HG02870 (cell line): ENCODE measurements around the gene STAU1.
"Not testable (repeated sequence)": the region's sequence is repeated elsewhere in the genome, so short reads cannot be mapped to it uniquely, and the experiment has no call there.

Source experiments
- ATAC-seq: cut with Tn5 transposase; IDR thresholded peaks from one replicate; pipeline ENCODE4 v1.9.1; 2021; ENCODE audit warnings: mild to moderate bottlenecking, moderate library complexity; ENCODE audit not compliant: unreplicated experiment

STAU1 gene

GRCh38 chr20:49207076-49207475, 18.9 kb upstream of the STAU1 start:
- no peak for ATAC-seq

GRCh38 chr20:49203746-49204145, 15.6 kb upstream of the STAU1 start:
- no peak for ATAC-seq

- no peak for ATAC-seq
Observed at GRCh38 chr20:49203011-49203410, 14.9 kb upstream of the STAU1 start.

- no peak for ATAC-seq
Observed at GRCh38 chr20:49199729-49200293, 11.7 kb upstream of the STAU1 start.

- not testable (repeated sequence) for ATAC-seq
Observed at GRCh38 chr20:49192944-49193518, 4.9 kb upstream of the STAU1 start.

- no peak for ATAC-seq
Observed at GRCh38 chr20:49187330-49187850, 744 bp downstream of the STAU1 start.

GRCh38 chr20:49186535-49187329, 1.4 kb downstream of the STAU1 start:
- no peak for ATAC-seq

GRCh38 chr20:49185071-49185761, 2.9 kb downstream of the STAU1 start:
- no peak for ATAC-seq

GRCh38 chr20:49184691-49185070, 3.5 kb downstream of the STAU1 start:
- ATAC-seq = no peak

GRCh38 chr20:49184084-49184501, 4.0 kb downstream of the STAU1 start:
- ATAC-seq = not testable (repeated sequence)

GRCh38 chr20:49183444-49183843, 4.7 kb downstream of the STAU1 start:
- ATAC-seq = no peak

GRCh38 chr20:49181265-49181877, 6.8 kb downstream of the STAU1 start:
- no peak for ATAC-seq

- ATAC-seq = no peak
Observed at GRCh38 chr20:49179368-49180277, 8.5 kb downstream of the STAU1 start.

- no peak for ATAC-seq
Observed at GRCh38 chr20:49174183-49174582, 14.0 kb downstream of the STAU1 start.

- ATAC-seq = no peak
Observed at GRCh38 chr20:49172413-49172812, 15.7 kb downstream of the STAU1 start.

- ATAC-seq = no peak
Observed at GRCh38 chr20:49171909-49172308, 16.2 kb downstream of the STAU1 start.

- ATAC-seq = no peak
Observed at GRCh38 chr20:49170714-49171113, 17.4 kb downstream of the STAU1 start.

GRCh38 chr20:49169547-49169946, 18.6 kb downstream of the STAU1 start:
- no peak for ATAC-seq

- not testable (repeated sequence) for ATAC-seq
Observed at GRCh38 chr20:49168864-49169263, 19.3 kb downstream of the STAU1 start.
